Jurkat, Clone E6-1 (cell line): Measurements from ENCODE around the gene INPP5A.

Experiments used
- DNase-seq: peaks from one replicate; pipeline ENCODE4 v3.0.0-alpha.2; 2011; ENCODE audit warnings: low read depth, low spot score
- H3K4me3 ChIP-seq: 2 replicates; pipeline ENCODE4 v1.5.1; 2011; ENCODE audit warnings: mild to moderate bottlenecking, low read length, control low read depth, moderate library complexity

INPP5A gene

DNA sequence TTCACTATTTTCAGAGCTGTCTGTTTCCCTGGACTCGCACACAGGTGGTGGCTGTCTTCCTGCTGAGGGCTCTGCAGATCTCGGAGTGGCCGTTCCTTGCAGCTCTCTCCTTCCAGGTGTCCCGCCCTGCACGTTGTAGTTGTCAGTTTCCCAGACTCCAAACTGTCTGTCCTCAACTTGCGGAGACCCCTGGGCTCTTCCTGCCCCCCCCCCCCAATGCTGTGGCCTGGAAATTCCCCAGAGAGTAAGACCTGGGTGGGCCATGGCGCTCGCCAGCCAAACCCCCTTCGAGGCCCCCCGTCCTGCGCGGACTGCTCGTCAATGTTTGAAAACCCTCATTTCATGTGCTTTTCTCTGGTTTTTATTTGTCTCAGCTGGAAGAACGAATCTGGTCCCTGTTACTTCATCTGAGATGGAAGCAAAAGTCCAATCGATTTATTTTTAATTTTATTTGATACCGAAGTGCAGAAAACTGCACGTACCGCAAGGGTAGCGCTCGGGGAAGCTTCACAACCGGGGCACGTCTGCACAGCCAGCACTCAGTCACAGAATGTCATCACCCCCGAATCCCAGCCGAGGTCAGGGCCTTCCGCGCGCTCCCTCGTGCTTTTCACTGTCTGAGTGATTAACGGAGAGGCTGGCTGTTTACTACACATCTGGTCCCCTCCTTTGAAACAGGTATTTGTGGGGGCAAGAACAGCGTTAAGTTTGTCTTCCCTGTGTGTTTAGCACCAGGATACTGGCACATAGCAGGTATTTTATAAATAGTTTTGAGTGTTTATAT lies 294.8 kb downstream of the INPP5A start:
- DNase-seq: no peak
- H3K4me3 ChIP-seq: no peak overlapping the region
